Body of pancreas (tissue), 4 donors: ENCODE data around the gene FOXL1. TPM values are rescaled to one million over a fixed set of nuclear protein-coding genes. Genes with fewer than 3 reads are reported as not detected.

Experiments
- ATAC-seq: fragments of 150-250 bp; one replicate; pipeline ENCODE4 v1.9.1; 2016
- DNase-seq, 4 donors: peaks; one replicate each; pipeline ENCODE4 v3.0.0-alpha.2; 2019
- H3K27ac ChIP-seq, 4 donors: fragments of 200-600 bp; sonication (generic); 1 replicate in 3 of 4; 2 replicates in 1 of 4; pipeline versions ENCODE4 v1.5.1 to v1.6.1; 2016 to 2019; ENCODE audit warnings: mild to moderate bottlenecking in 1 of 4, mixed read lengths in 1 of 4, moderate library complexity in 1 of 4
- H3K27me3 ChIP-seq, 2 donors: fragments of 200-600 bp; sonication (generic); one replicate each; pipeline ENCODE4 v1.6.0; 2016; ENCODE audit warnings: mild to moderate bottlenecking in 1 of 2
- H3K36me3 ChIP-seq, 2 donors: fragments of 200-600 bp; sonication (generic); replicated peaks in 1 of 2; 2 replicates each; pipeline ENCODE4 v1.5.1; 2016; ENCODE audit warnings: low read depth in 2 of 2; ENCODE audit not compliant: insufficient read depth in 1 of 2
- H3K4me1 ChIP-seq: fragments of 200-600 bp; sonication (generic); one replicate; pipeline ENCODE4 v1.6.0; 2016
- H3K4me3 ChIP-seq, 2 donors: fragments of 200-600 bp; sonication (generic); 1 replicate in 1 of 2; 2 replicates in 1 of 2; pipeline ENCODE4 v1.5.1; 2016 to 2019
- H3K9me3 ChIP-seq, 3 donors: fragments of 200-600 bp; sonication (generic); 1 replicate in 2 of 3; 2 replicates in 1 of 3; pipeline ENCODE4 v1.5.1; 2016
- POLR2A ChIP-seq, 3 donors: fragments of 450-650 bp; IDR thresholded peaks; one replicate each; pipeline ENCODE4 v1.6.1; 2016; ENCODE audit warnings: antibody characterized with exemption in 3 of 3, mild to moderate bottlenecking in 2 of 3
- WGBS, 2 donors: methylation state at CpG; one replicate each; pipeline ENCODE4 v1.1.5; 2017; 5-methylcytosine and 5-hydroxymethylcytosine counted together
- intact Hi-C: fragments of 100-400 bp; cut with DNase I; formaldehyde crosslinking; loops from one replicate; pipeline ENCODE4 v1.15.1; 2023
- total RNA-seq, 2 donors: library from RNA; depleted of rRNA; stranded (reverse); fragments of >200 nt; gene quantifications; one replicate each; pipeline ENCODE4 v1.1.0, GENCODE V29; 2016
- TF ChIP-seq, protein P1 (sequence below), 7 experiments: fragments of 450-650 bp in 4 of 7; fragments of 200-600 bp in 3 of 7; sonication (generic) in 3 of 7; IDR thresholded peaks; one replicate each; pipeline ENCODE4 v1.5.1; 2016 to 2019; ENCODE audit warnings: antibody characterized with exemption in 7 of 7

The FOXL1 gene
- total RNA-seq, 2 donors from 2014 or later = 0.52 TPM; not detected in 1

DNA sequence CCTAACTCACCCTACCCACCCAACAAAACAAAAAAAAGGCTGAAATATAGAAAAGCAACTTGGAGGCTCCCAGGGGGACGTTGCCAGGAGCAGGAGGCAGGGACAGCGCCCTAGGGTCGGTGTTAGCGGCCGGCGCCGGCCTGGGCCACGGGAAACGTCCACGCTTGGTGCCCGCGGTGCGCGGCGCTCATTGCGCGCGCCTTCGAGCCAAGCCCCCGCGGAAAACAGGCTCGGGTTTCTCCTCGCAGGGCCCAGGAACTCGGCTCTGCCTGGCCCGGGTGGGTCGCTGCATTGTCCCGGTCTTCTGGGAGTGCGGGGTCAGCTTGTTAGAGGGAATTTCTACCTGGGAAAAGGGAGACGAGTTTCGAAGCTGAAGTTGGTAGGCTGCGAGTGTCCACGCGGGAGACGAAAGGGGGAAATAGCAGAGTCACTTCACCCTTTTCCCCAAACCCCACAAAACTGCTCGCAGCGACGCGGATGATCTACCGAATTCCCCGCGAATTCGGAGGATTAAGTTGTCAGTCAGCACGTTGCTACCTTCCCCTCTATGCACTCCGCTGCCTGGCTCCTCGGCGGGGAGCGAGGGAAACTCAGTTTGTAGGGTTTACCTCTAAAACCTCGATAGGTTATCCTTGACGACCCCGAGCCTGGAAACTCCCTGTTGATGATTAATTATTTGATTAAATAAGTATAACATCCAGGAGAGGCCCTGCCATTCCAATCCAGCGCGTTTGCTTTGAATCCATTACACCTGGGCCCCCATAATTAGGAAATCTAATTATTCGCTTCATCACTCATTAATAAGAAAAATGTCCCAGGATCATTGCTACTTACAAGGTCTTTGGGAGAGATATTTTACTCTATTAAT is 12.5 kb upstream of the FOXL1 start:
- no peak for TF ChIP-seq POLR2A (IDR thresholded peaks at IDR 0.05)
- TF ChIP-seq, protein P1, sequence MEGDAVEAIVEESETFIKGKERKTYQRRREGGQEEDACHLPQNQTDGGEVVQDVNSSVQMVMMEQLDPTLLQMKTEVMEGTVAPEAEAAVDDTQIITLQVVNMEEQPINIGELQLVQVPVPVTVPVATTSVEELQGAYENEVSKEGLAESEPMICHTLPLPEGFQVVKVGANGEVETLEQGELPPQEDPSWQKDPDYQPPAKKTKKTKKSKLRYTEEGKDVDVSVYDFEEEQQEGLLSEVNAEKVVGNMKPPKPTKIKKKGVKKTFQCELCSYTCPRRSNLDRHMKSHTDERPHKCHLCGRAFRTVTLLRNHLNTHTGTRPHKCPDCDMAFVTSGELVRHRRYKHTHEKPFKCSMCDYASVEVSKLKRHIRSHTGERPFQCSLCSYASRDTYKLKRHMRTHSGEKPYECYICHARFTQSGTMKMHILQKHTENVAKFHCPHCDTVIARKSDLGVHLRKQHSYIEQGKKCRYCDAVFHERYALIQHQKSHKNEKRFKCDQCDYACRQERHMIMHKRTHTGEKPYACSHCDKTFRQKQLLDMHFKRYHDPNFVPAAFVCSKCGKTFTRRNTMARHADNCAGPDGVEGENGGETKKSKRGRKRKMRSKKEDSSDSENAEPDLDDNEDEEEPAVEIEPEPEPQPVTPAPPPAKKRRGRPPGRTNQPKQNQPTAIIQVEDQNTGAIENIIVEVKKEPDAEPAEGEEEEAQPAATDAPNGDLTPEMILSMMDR (IDR thresholded peaks at IDR 0.05) = no peak
- Histone ChIP-seq H3K4me1 (peaks cover 31% of the 10 kb centered on the region), H3K36me3 (no peaks in the 10 kb centered on the region), H3K9me3 (no peaks in the 10 kb centered on the region), H3K27me3 (peaks cover 0 to 57% of the 10 kb centered on the region in 2 donors), H3K4me3 (no peak overlapping the region), H3K27ac (no peak overlapping the region)
- ATAC-seq (no peak), DNase-seq (no peak)
- 5% methylated on average over 29 to 53 of the region's 53 CpGs for WGBS, 2 donors
- intact Hi-C loops = loop anchor here (5.0 kb wide), 2 partner anchors 491 to 711 kb away; no protein-coding TSS in a partner anchor

DNA sequence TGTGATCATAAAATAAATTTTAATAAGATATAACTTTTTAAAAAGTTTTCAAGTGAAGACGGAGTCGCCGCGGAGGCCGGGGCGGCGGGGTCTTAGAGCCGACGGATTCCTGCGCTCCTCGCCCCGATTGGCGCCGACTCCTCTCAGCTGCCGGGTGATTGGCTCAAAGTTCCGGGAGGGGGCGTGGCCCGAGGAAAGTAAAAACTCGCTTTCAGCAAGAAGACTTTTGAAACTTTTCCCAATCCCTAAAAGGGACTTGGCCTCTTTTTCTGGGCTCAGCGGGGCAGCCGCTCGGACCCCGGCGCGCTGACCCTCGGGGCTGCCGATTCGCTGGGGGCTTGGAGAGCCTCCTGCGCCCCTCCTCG is 11.8 kb upstream of the FOXL1 start, which contains the start of gene FOXC2:
TSS of gene FOXC2 (plus strand) at position 229 of the 365 bp plus-strand sequence. CDS start 507 bp downstream, outside the sequence.
- no peak for TF ChIP-seq POLR2A (IDR thresholded peaks at IDR 0.05)
- H3K36me3 ChIP-seq = no peaks in the 10 kb centered on the region
- peaks cover 31% of the 10 kb centered on the region for H3K4me1 ChIP-seq
- H3K27ac ChIP-seq = no peak within 1 kb of the TSS
- H3K9me3 ChIP-seq = no peaks in the 10 kb centered on the region
- intact Hi-C loops = loop anchor here (5.0 kb wide), 2 partner anchors 491 to 711 kb away; no protein-coding TSS in a partner anchor
- DNase-seq (peak; percentile 63 to 77 (median 70)), ATAC-seq (peak; percentile 51)
- H3K27me3 ChIP-seq = peaks cover 0 to 64% of the 10 kb centered on the region in 2 donors
- no peak within 1 kb of the TSS for H3K4me3 ChIP-seq
- 3% methylated on average over 21 to 30 of the region's 30 CpGs for WGBS, 2 donors

DNA sequence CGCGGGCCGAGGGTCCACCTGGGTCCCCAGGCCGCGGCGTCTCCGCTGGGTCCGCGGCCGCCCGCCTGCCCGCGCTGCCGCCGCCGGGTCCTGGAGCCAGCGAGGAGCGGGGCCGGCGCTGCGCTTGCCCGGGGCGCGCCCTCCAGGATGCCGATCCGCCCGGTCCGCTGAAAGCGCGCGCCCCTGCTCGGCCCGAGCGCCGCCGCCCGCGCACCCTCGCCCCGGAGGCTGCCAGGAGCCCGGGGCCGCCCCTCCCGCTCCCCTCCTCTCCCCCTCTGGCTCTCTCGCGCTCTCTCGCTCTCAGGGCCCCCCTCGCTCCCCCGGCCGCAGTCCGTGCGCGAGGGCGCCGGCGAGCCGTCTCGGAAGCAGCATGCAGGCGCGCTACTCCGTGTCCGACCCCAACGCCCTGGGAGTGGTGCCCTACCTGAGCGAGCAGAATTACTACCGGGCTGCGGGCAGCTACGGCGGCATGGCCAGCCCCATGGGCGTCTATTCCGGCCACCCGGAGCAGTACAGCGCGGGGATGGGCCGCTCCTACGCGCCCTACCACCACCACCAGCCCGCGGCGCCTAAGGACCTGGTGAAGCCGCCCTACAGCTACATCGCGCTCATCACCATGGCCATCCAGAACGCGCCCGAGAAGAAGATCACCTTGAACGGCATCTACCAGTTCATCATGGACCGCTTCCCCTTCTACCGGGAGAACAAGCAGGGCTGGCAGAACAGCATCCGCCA is 11.2 kb upstream of the FOXL1 start:
- WGBS, 2 donors = 1 to 4% methylated on average over 33 to 41 of the region's 88 CpGs
- H3K4me3 ChIP-seq = no peak overlapping the region
- TF ChIP-seq POLR2A (IDR thresholded peaks at IDR 0.05) = no peak
- TF ChIP-seq, protein P1 (IDR thresholded peaks at IDR 0.05) = no peak
- H3K9me3 ChIP-seq = no peaks in the 10 kb centered on the region
- peaks cover 0 to 68% of the 10 kb centered on the region in 2 donors for H3K27me3 ChIP-seq
- DNase-seq (no peak), ATAC-seq (no peak)
- H3K36me3 ChIP-seq = no peaks in the 10 kb centered on the region
- peaks cover 31% of the 10 kb centered on the region for H3K4me1 ChIP-seq
- H3K27ac ChIP-seq = no peak overlapping the region
- intact Hi-C loops = loop anchor here (5.0 kb wide), 2 partner anchors 490 to 710 kb away; no protein-coding TSS in a partner anchor

DNA sequence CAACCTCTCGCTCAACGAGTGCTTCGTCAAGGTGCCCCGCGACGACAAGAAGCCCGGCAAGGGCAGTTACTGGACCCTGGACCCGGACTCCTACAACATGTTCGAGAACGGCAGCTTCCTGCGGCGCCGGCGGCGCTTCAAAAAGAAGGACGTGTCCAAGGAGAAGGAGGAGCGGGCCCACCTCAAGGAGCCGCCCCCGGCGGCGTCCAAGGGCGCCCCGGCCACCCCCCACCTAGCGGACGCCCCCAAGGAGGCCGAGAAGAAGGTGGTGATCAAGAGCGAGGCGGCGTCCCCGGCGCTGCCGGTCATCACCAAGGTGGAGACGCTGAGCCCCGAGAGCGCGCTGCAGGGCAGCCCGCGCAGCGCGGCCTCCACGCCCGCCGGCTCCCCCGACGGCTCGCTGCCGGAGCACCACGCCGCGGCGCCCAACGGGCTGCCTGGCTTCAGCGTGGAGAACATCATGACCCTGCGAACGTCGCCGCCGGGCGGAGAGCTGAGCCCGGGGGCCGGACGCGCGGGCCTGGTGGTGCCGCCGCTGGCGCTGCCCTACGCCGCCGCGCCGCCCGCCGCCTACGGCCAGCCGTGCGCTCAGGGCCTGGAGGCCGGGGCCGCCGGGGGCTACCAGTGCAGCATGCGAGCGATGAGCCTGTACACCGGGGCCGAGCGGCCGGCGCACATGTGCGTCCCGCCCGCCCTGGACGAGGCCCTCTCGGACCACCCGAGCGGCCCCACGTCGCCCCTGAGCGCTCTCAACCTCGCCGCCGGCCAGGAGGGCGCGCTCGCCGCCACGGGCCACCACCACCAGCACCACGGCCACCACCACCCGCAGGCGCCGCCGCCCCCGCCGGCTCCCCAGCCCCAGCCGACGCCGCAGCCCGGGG is 10.4 kb upstream of the FOXL1 start:
- Histone ChIP-seq H3K4me3 (no peak overlapping the region), H3K36me3 (no peaks in the 10 kb centered on the region), H3K4me1 (peaks cover 31% of the 10 kb centered on the region), H3K27me3 (peaks cover 0 to 75% of the 10 kb centered on the region in 2 donors), H3K27ac (no peak overlapping the region), H3K9me3 (no peaks in the 10 kb centered on the region)
- TF ChIP-seq, protein P1 (IDR thresholded peaks at IDR 0.05) = no peak
- no peak for TF ChIP-seq POLR2A (IDR thresholded peaks at IDR 0.05)
- intact Hi-C loops = loop anchor here (5.0 kb wide), 2 partner anchors 489 to 709 kb away; no protein-coding TSS in a partner anchor
- DNase-seq (no peak), ATAC-seq (no peak)
- 3% methylated on average over 92 of the region's 116 CpGs; no CpG with 5 or more reads in 1 of the 2 donors for WGBS, 2 donors
